Naive thymus-derived CD4-positive, alpha-beta T cell (primary cell): ENCODE results near the gene ATP8A2. TPM values are rescaled to one million over a fixed set of nuclear protein-coding genes. Genes with fewer than 3 reads are reported as not detected.

Experiments
- ATAC-seq: fragments of 150-1000 bp; cut with Tn5 transposase; 2 replicates; pipeline ENCODE4 v1.10.0; 2021; ENCODE audit warnings: mild to moderate bottlenecking, moderate library complexity
- CTCF ChIA-PET: fragments of 350-600 bp; sonication (Branson Sonifier 250); formaldehyde crosslinking; loops from one replicate; lab custom pipeline; 2021; ENCODE audit warnings: antibody characterized with exemption; lab: Charles Lee
- POLR2A ChIA-PET: fragments of 350-600 bp; sonication (Branson Sonifier 250); formaldehyde crosslinking; loops from one replicate; lab custom pipeline; 2021; ENCODE audit warnings: antibody characterized with exemption, inconsistent platforms; lab: Charles Lee
- DNase-seq, 9 donors: peaks; one replicate each; pipeline versions ENCODE4 v3.0.0 to v3.0.0-alpha.2; 2020 to 2022; ENCODE audit warnings: mixed read lengths in 1 of 9
- H3K27ac ChIP-seq: one replicate; pipeline ENCODE4 v1.7.0; 2013; ENCODE audit warnings: mild to moderate bottlenecking, low read depth, low read length, moderate library complexity
- H3K27me3 ChIP-seq, 2 donors: one replicate each; pipeline ENCODE4 v1.7.0; 2013; ENCODE audit warnings: low read length in 2 of 2, mild to moderate bottlenecking in 2 of 2, moderate library complexity in 2 of 2; ENCODE audit not compliant: control insufficient read depth in 2 of 2, insufficient read depth in 2 of 2
- H3K36me3 ChIP-seq, 3 experiments: 1 replicate in 2 of 3; 2 replicates in 1 of 3; pipeline ENCODE4 v1.7.0; 2013; ENCODE audit warnings: low read length in 3 of 3, mild to moderate bottlenecking in 3 of 3, moderate library complexity in 1 of 3; ENCODE audit not compliant: insufficient read depth in 3 of 3, control insufficient read depth in 2 of 3
- H3K4me1 ChIP-seq, 2 donors: one replicate each; pipeline ENCODE4 v1.7.0; 2013; ENCODE audit warnings: low read length in 2 of 2, mild to moderate bottlenecking in 2 of 2, moderate library complexity in 1 of 2; ENCODE audit not compliant: control insufficient read depth in 2 of 2, insufficient read depth in 2 of 2
- H3K4me3 ChIP-seq: 2 replicates; pipeline ENCODE4 v1.7.0; 2013; ENCODE audit warnings: mild to moderate bottlenecking, low read length
- H3K9me3 ChIP-seq, 3 experiments: 1 replicate in 2 of 3; 2 replicates in 1 of 3; pipeline ENCODE4 v1.7.0; 2013; ENCODE audit warnings: low read length in 3 of 3; ENCODE audit not compliant: control insufficient read depth in 2 of 3
- H3K27ac Mint-ChIP-seq, 9 donors: one replicate each; pipeline ENCODE4 v1.8.0; 2020 to 2022; ENCODE audit warnings: mixed read lengths in 9 of 9, mild to moderate bottlenecking in 8 of 9, moderate library complexity in 5 of 9, inconsistent platforms in 2 of 9
- H3K27me3 Mint-ChIP-seq, 5 donors: one replicate each; pipeline ENCODE4 v1.8.0; 2021 to 2022; ENCODE audit warnings: mixed read lengths in 5 of 5, mild to moderate bottlenecking in 1 of 5
- H3K36me3 Mint-ChIP-seq, 5 donors: one replicate each; pipeline ENCODE4 v1.8.0; 2020 to 2022; ENCODE audit warnings: mixed read lengths in 5 of 5, mild to moderate bottlenecking in 3 of 5, inconsistent platforms in 1 of 5
- H3K4me1 Mint-ChIP-seq, 7 donors: one replicate each; pipeline ENCODE4 v1.8.0; 2020 to 2022; ENCODE audit warnings: mixed read lengths in 7 of 7, mild to moderate bottlenecking in 3 of 7, inconsistent platforms in 1 of 7
- H3K4me3 Mint-ChIP-seq, 10 donors: one replicate each; pipeline ENCODE4 v1.8.0; 2020 to 2022; ENCODE audit warnings: mild to moderate bottlenecking in 10 of 10, mixed read lengths in 10 of 10, moderate library complexity in 6 of 10, inconsistent platforms in 2 of 10
- H3K9me3 Mint-ChIP-seq, 11 donors: one replicate each; pipeline ENCODE4 v1.8.0; 2020 to 2022; ENCODE audit warnings: mixed read lengths in 11 of 11, mild to moderate bottlenecking in 4 of 11, inconsistent platforms in 1 of 11, moderate library complexity in 1 of 11
- intact Hi-C, 2 donors: fragments of 100-400 bp; cut with micrococcal nuclease; formaldehyde crosslinking; loops; one replicate each; pipeline ENCODE4 v1.15.1; 2023
- polyA plus RNA-seq, 2 donors: library from polyadenylated mRNA; unstranded; fragments of 300-500 nt; fragmentation: Illumina TruSeq; gene quantifications; one replicate each; pipeline ENCODE4 v1.2.3, GENCODE V29; 2021
- total RNA-seq, 6 experiments: library from RNA in 5 of 6; stranded (reverse) in 5 of 6; gene quantifications; 1 replicate in 5 of 6; 2 replicates in 1 of 6; pipeline ENCODE4 v1.2.3 and lab custom pipeline; 2021 to 2026

Gene ATP8A2
- total and polyA plus RNA-seq, 7 experiments from 2014 or later, result 0.56 to 2.4 (median 1.2) TPM

DNA sequence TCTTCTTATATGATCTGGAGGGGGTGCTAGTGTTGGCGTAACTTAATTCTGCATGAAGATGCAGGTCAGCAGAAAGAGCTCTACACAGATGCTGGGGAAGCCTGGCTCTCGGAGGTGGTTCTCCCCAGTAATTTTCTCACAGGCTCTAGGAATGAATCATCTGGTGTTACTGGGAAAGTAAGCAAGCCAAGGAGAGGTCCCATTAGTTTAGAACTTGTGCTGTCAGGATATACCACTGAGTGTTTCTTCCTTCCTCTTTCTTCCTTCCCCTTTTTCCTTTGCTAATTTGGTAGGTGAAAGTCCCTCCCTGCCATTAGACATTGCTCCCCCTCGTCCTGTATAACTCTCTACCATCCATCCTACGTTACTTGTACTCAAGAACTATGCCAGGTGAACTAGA, 68.3 kb downstream of the ATP8A2 start:
- H3K27me3 ChIP-seq, result no peaks in the 10 kb centered on the region
- no peaks in the 10 kb centered on the region for H3K9me3 ChIP-seq
- intact Hi-C loops, result no loop called here
- H3K4me3 ChIP-seq, result no peak overlapping the region
- H3K9me3 Mint-ChIP-seq, result peaks cover 0 to 4% (median 0%) of the 10 kb centered on the region in 11 donors
- H3K27ac Mint-ChIP-seq, result no peak overlapping the region
- POLR2A ChIA-PET, result no interaction called here
- DNase-seq (no peak), ATAC-seq (peak; percentile 41)
- peaks cover 38 to 75% (median 49%) of the 10 kb centered on the region in 5 donors for H3K27me3 Mint-ChIP-seq
- CTCF ChIA-PET, result no interaction called here
- H3K4me1 ChIP-seq, result no peaks in the 10 kb centered on the region
- no peaks in the 10 kb centered on the region for H3K36me3 Mint-ChIP-seq
- H3K36me3 ChIP-seq, result no peaks in the 10 kb centered on the region
- no peaks in the 10 kb centered on the region for H3K4me1 Mint-ChIP-seq
- H3K27ac ChIP-seq, result no peak overlapping the region
- no peak overlapping the region for H3K4me3 Mint-ChIP-seq

DNA sequence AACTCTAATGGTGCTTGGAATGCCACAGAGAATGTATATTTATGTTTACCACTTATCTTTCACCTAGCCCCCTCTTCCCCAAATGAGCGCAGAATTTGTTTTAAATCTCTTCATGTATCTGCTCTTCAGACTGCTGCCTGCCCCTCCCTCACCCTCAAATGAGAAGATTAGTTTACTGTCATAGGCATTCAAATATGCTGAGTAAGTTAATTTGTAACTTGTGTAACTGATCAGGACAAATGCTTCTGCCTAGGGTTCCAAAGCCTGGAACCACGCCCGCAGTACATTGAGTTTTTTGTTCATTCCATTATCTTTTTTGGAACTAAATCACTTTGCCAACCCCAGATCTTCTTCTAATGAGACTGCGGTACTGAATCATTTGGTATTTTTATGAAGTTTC, 74.5 kb downstream of the ATP8A2 start:
- Histone ChIP-seq H3K36me3 (no peaks in the 10 kb centered on the region), H3K27me3 (no peaks in the 10 kb centered on the region), H3K27ac (no peak overlapping the region), H3K4me1 (no peaks in the 10 kb centered on the region), H3K4me3 (no peak overlapping the region), H3K9me3 (no peaks in the 10 kb centered on the region)
- ChIA-PET POLR2A (no interaction called here), CTCF (no interaction called here)
- ATAC-seq (no peak), DNase-seq (no peak)
- H3K4me3 Mint-ChIP-seq, result no peak overlapping the region
- no peak overlapping the region for H3K27ac Mint-ChIP-seq
- intact Hi-C loops, result no loop called here
- H3K36me3 Mint-ChIP-seq, result no peaks in the 10 kb centered on the region
- H3K9me3 Mint-ChIP-seq, result peaks cover 0 to 9% (median 0%) of the 10 kb centered on the region in 11 donors
- peaks cover 28 to 57% (median 49%) of the 10 kb centered on the region in 5 donors for H3K27me3 Mint-ChIP-seq
- no peaks in the 10 kb centered on the region for H3K4me1 Mint-ChIP-seq

DNA sequence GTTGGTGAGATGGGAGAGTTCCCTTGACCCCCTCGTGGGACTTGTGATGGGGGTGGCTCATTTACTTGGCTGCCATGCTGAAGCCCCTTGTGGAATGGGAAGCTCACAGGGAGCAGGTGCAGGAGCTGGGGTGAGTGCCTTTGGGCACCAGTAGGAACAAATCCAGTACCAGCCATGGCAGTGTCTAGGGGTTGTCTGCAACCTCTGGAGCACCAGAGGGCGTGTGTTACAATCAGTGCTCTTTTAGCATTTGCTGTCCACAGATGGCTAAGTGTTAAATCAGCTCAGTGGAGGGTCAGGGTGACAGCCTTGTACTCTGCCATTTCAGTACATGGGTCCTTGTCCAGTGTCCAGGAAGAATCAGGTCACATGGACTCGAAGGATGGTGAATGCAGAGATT, 75.6 kb downstream of the ATP8A2 start:
- no peak overlapping the region for H3K4me3 ChIP-seq
- ChIA-PET POLR2A (no interaction called here), CTCF (no interaction called here)
- H3K4me1 ChIP-seq, result no peaks in the 10 kb centered on the region
- Mint-ChIP-seq H3K4me1 (no peaks in the 10 kb centered on the region), H3K9me3 (peaks cover 0 to 9% (median 0%) of the 10 kb centered on the region in 11 donors), H3K27me3 (peaks cover 29 to 55% (median 49%) of the 10 kb centered on the region in 5 donors), H3K27ac (no peak overlapping the region), H3K4me3 (no peak overlapping the region), H3K36me3 (no peaks in the 10 kb centered on the region)
- H3K27ac ChIP-seq, result no peak overlapping the region
- no peak for ATAC-seq
- H3K9me3 ChIP-seq, result no peaks in the 10 kb centered on the region
- intact Hi-C loops, result no loop called here
- H3K36me3 ChIP-seq, result no peaks in the 10 kb centered on the region
- H3K27me3 ChIP-seq, result no peaks in the 10 kb centered on the region
- no peak for DNase-seq

DNA sequence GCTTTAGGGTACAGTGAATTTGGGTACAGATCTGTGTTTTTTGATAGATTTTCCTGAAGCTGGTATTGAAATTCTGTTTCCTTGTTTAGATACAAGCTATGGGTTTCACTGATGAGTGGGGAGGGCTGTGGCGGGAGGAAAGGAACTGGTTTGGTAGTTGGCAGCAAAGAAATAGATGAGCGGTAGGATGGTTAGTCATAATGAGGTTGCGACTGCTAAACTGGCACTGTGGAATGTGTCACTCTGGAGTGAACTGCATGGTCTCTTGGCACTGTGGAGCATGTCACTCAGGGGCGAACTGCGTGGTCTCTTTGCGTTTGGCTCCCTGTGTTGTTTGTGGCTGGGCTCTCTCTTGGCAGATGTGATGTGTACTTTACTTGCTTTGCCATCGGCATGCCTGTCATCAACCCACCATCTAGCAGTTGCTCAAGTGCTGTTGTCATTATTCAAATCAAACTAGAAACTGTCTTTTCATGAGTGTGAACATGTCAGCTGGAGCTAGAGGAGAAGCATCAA, 82.1 kb downstream of the ATP8A2 start:
- Histone ChIP-seq H3K27me3 (no peaks in the 10 kb centered on the region), H3K36me3 (no peaks in the 10 kb centered on the region), H3K9me3 (no peaks in the 10 kb centered on the region), H3K4me3 (no peak overlapping the region), H3K27ac (no peak overlapping the region), H3K4me1 (no peaks in the 10 kb centered on the region)
- Mint-ChIP-seq H3K27ac (no peak overlapping the region), H3K4me3 (no peak overlapping the region), H3K36me3 (no peaks in the 10 kb centered on the region), H3K27me3 (peaks cover 14 to 51% (median 24%) of the 10 kb centered on the region in 5 donors), H3K4me1 (no peaks in the 10 kb centered on the region), H3K9me3 (peaks cover 0 to 7% (median 0%) of the 10 kb centered on the region in 11 donors)
- intact Hi-C loops, result no loop called here
- ATAC-seq (no peak), DNase-seq (no peak)
- CTCF ChIA-PET, result no interaction called here
- POLR2A ChIA-PET, result no interaction called here

DNA sequence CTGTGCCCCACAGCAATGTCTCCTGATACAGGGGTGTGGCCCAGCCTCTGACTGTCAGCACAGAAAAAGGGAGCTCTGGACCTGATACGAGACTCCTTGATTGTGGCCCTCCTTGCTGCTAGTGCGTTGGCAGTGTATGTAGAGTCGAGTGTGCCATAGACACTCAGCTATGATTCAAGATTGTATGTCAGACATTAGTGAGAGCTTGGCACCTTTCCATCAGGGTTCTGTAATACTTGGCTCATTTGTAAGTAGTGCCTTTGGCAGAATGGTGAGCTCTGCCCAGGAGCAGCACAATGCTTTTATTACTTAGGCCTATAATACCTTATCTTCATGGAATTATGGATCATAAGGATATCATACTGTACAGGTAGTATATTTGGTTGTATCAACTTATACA, 83.4 kb downstream of the ATP8A2 start:
- no peaks in the 10 kb centered on the region for H3K4me1 ChIP-seq
- no peak overlapping the region for H3K27ac Mint-ChIP-seq
- no peaks in the 10 kb centered on the region for H3K36me3 ChIP-seq
- H3K9me3 ChIP-seq, result no peaks in the 10 kb centered on the region
- no peak for DNase-seq
- peaks cover 10 to 45% (median 31%) of the 10 kb centered on the region in 5 donors for H3K27me3 Mint-ChIP-seq
- no peak overlapping the region for H3K4me3 ChIP-seq
- H3K9me3 Mint-ChIP-seq, result peaks cover 0 to 7% (median 0%) of the 10 kb centered on the region in 11 donors
- ChIA-PET CTCF (interaction anchor here (0.6 kb wide), 1 partner anchor 772 kb away, joined by 3 read pairs; no protein-coding TSS in a partner anchor), POLR2A (no interaction called here)
- no peak for ATAC-seq
- no peak overlapping the region for H3K4me3 Mint-ChIP-seq
- H3K36me3 Mint-ChIP-seq, result no peaks in the 10 kb centered on the region
- H3K4me1 Mint-ChIP-seq, result no peaks in the 10 kb centered on the region
- no peaks in the 10 kb centered on the region for H3K27me3 ChIP-seq
- intact Hi-C loops, result no loop called here
- no peak overlapping the region for H3K27ac ChIP-seq

DNA sequence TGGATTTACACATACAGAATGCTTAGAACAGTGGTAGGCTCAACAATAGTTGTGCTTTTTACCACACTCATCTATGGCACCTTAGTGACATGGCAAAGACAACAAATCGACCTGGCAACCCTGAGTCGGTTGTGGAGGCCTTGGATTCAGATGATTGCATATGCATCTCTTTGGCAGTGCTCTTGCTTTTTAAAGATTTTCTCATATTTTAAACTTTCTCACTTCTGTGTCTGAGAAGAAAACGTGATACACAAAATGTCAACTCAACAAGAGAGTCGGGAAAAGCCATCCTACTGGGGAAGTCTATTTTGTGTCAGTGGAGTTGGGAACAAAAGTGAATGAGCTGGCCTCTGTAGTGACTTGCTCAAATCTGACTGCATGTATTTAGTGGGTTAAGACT, 85.8 kb downstream of the ATP8A2 start:
- Mint-ChIP-seq H3K4me3 (no peak overlapping the region), H3K27me3 (peaks cover 9 to 37% (median 29%) of the 10 kb centered on the region in 5 donors), H3K4me1 (no peaks in the 10 kb centered on the region), H3K9me3 (peaks cover 0 to 7% (median 0%) of the 10 kb centered on the region in 11 donors), H3K36me3 (no peaks in the 10 kb centered on the region), H3K27ac (no peak overlapping the region)
- ATAC-seq (no peak), DNase-seq (no peak)
- CTCF ChIA-PET, result no interaction called here
- H3K4me3 ChIP-seq, result no peak overlapping the region
- H3K36me3 ChIP-seq, result no peaks in the 10 kb centered on the region
- no peaks in the 10 kb centered on the region for H3K4me1 ChIP-seq
- H3K27me3 ChIP-seq, result no peaks in the 10 kb centered on the region
- intact Hi-C loops, result no loop called here
- POLR2A ChIA-PET, result no interaction called here
- H3K27ac ChIP-seq, result no peak overlapping the region
- H3K9me3 ChIP-seq, result no peaks in the 10 kb centered on the region
